ENCODE data around the gene ZNF555. TPM values are rescaled to one million over a fixed set of nuclear protein-coding genes. Genes with fewer than 3 reads are reported as not detected.
A peak's percentile ranks its signal among the peaks of the same experiment; 100 is the strongest.

ZNF555 gene
- total RNA-seq, 1 donor from 2014 or later = 15.7 TPM

- H3K9ac ChIP-seq (ENCODE audit: low read depth in 1 of 3, low read length in 3 of 3) = no peak overlapping the region
- H3K9me3 ChIP-seq (ENCODE audit: control insufficient read depth in 3 of 3, low read length in 3 of 3) = no peaks in the 10 kb centered on the region
- H3K27me3 ChIP-seq (ENCODE audit: control insufficient read depth in 3 of 3, insufficient read depth in 3 of 3, low read length in 3 of 3) = no peaks in the 10 kb centered on the region
- H3K4me1 ChIP-seq (ENCODE audit: control insufficient read depth in 3 of 3, insufficient read depth in 3 of 3, low read length in 3 of 3) = peaks cover 0 to 8% (median 3%) of the 10 kb centered on the region in 3 donors
- H3K4me3 ChIP-seq (ENCODE audit: low read length in 3 of 3) = no peak overlapping the region
- peaks cover 22 to 43% (median 37%) of the 10 kb centered on the region in 3 donors for H3K36me3 ChIP-seq (ENCODE audit: control insufficient read depth in 3 of 3, insufficient read depth in 3 of 3, low read length in 3 of 3)
- no peak overlapping the region for H3K27ac ChIP-seq (ENCODE audit: low read depth, low read length)
Observed at GRCh38 chr19:2807379-2808128, 33.7 kb upstream of the ZNF555 start.

DNA sequence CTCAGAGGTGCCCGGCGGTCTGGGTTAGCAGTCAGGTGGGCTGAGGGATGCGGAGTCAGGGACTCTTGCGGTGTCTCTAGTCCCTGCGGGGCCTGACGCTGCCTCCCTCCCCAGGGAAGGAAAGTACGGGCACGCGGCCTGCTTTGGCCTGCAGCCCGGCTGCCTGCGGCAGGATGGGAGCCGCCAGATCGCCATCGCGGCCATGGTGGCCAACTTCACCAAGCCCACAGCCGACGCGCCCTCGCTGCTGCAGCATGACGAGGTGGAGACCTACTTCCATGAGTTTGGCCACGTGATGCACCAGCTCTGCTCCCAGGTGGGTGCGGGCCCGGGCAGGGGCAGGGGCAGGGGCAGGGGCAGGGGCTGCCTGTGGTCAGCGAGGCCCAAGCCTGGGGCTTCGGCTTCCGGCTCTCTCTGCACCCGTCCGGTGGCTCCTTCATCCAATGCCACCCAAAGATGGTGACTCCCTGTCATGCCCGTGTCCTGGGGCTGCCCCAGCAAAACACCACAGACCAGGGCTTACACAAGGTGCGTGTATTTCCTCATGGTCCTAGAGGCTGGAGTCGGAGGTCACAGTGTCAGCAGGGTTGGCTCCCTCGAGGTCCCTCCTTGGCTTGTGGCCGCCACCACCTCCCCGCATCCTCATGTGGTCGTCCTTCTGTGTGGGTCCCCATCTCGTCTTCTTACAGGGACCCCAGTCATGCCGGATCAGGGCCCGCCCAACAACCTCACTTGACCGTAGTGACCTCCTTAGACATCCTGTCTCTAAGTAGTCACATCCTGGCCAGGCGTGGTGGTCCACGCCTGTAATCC, 32.9 kb upstream of the ZNF555 start:
- no peaks in the 10 kb centered on the region for H3K27me3 ChIP-seq (ENCODE audit: control insufficient read depth in 3 of 3, insufficient read depth in 3 of 3, low read length in 3 of 3)
- peaks cover 21 to 44% (median 37%) of the 10 kb centered on the region in 3 donors for H3K36me3 ChIP-seq (ENCODE audit: control insufficient read depth in 3 of 3, insufficient read depth in 3 of 3, low read length in 3 of 3)
- H3K4me3 ChIP-seq (ENCODE audit: low read length in 3 of 3) = no peak overlapping the region
- no peaks in the 10 kb centered on the region for H3K9me3 ChIP-seq (ENCODE audit: control insufficient read depth in 3 of 3, low read length in 3 of 3)
- H3K27ac ChIP-seq (ENCODE audit: low read depth, low read length) = no peak overlapping the region
- H3K9ac ChIP-seq (ENCODE audit: low read depth in 1 of 3, low read length in 3 of 3) = no peak overlapping the region
- H3K4me1 ChIP-seq (ENCODE audit: control insufficient read depth in 3 of 3, insufficient read depth in 3 of 3, low read length in 3 of 3) = peaks cover 0 to 9% (median 3%) of the 10 kb centered on the region in 3 donors

GRCh38 chr19:2809387-2810140, 31.7 kb upstream of the ZNF555 start:
- peaks cover 21 to 44% (median 37%) of the 10 kb centered on the region in 3 donors for H3K36me3 ChIP-seq (ENCODE audit: control insufficient read depth in 3 of 3, insufficient read depth in 3 of 3, low read length in 3 of 3)
- H3K9ac ChIP-seq (ENCODE audit: low read depth in 1 of 3, low read length in 3 of 3) = no peak overlapping the region
- H3K27ac ChIP-seq (ENCODE audit: low read depth, low read length) = no peak overlapping the region
- peaks cover 0 to 9% (median 3%) of the 10 kb centered on the region in 3 donors for H3K4me1 ChIP-seq (ENCODE audit: control insufficient read depth in 3 of 3, insufficient read depth in 3 of 3, low read length in 3 of 3)
- no peaks in the 10 kb centered on the region for H3K27me3 ChIP-seq (ENCODE audit: control insufficient read depth in 3 of 3, insufficient read depth in 3 of 3, low read length in 3 of 3)
- H3K4me3 ChIP-seq (ENCODE audit: low read length in 3 of 3) = no peak overlapping the region
- H3K9me3 ChIP-seq (ENCODE audit: control insufficient read depth in 3 of 3, low read length in 3 of 3) = no peaks in the 10 kb centered on the region

- Histone ChIP-seq H3K27ac (ENCODE audit: low read depth, low read length) (no peak overlapping the region), H3K9me3 (ENCODE audit: control insufficient read depth in 3 of 3, low read length in 3 of 3) (no peaks in the 10 kb centered on the region), H3K4me1 (ENCODE audit: control insufficient read depth in 3 of 3, insufficient read depth in 3 of 3, low read length in 3 of 3) (peaks cover 0 to 9% (median 3%) of the 10 kb centered on the region in 3 donors), H3K36me3 (ENCODE audit: control insufficient read depth in 3 of 3, insufficient read depth in 3 of 3, low read length in 3 of 3) (peaks cover 21 to 39% (median 31%) of the 10 kb centered on the region in 3 donors), H3K4me3 (ENCODE audit: low read length in 3 of 3) (no peak overlapping the region), H3K9ac (ENCODE audit: low read depth in 1 of 3, low read length in 3 of 3) (no peak overlapping the region), H3K27me3 (ENCODE audit: control insufficient read depth in 3 of 3, insufficient read depth in 3 of 3, low read length in 3 of 3) (no peaks in the 10 kb centered on the region)
Observed at GRCh38 chr19:2810141-2811091, 30.9 kb upstream of the ZNF555 start.

GRCh38 chr19:2811221-2811722, 30.0 kb upstream of the ZNF555 start:
- Histone ChIP-seq H3K4me1 (ENCODE audit: control insufficient read depth in 3 of 3, insufficient read depth in 3 of 3, low read length in 3 of 3) (peaks cover 0 to 9% (median 3%) of the 10 kb centered on the region in 3 donors), H3K9ac (ENCODE audit: low read depth in 1 of 3, low read length in 3 of 3) (no peak overlapping the region), H3K27me3 (ENCODE audit: control insufficient read depth in 3 of 3, insufficient read depth in 3 of 3, low read length in 3 of 3) (no peaks in the 10 kb centered on the region), H3K36me3 (ENCODE audit: control insufficient read depth in 3 of 3, insufficient read depth in 3 of 3, low read length in 3 of 3) (peaks cover 21 to 34% (median 28%) of the 10 kb centered on the region in 3 donors), H3K27ac (ENCODE audit: low read depth, low read length) (no peak overlapping the region), H3K4me3 (ENCODE audit: low read length in 3 of 3) (no peak overlapping the region), H3K9me3 (ENCODE audit: control insufficient read depth in 3 of 3, low read length in 3 of 3) (no peaks in the 10 kb centered on the region)

- Histone ChIP-seq H3K9ac (ENCODE audit: low read depth in 1 of 3, low read length in 3 of 3) (peak overlapping the region in 1 of 3 donors; percentile 40), H3K4me3 (ENCODE audit: low read length in 3 of 3) (no peak overlapping the region), H3K9me3 (ENCODE audit: control insufficient read depth in 3 of 3, low read length in 3 of 3) (no peaks in the 10 kb centered on the region), H3K27me3 (ENCODE audit: control insufficient read depth in 3 of 3, insufficient read depth in 3 of 3, low read length in 3 of 3) (no peaks in the 10 kb centered on the region), H3K4me1 (ENCODE audit: control insufficient read depth in 3 of 3, insufficient read depth in 3 of 3, low read length in 3 of 3) (peaks cover 0 to 9% (median 3%) of the 10 kb centered on the region in 3 donors), H3K27ac (ENCODE audit: low read depth, low read length) (no peak overlapping the region), H3K36me3 (ENCODE audit: control insufficient read depth in 3 of 3, insufficient read depth in 3 of 3, low read length in 3 of 3) (peaks cover 21 to 32% (median 24%) of the 10 kb centered on the region in 3 donors)
Observed at GRCh38 chr19:2811735-2812413, 29.4 kb upstream of the ZNF555 start.

DNA sequence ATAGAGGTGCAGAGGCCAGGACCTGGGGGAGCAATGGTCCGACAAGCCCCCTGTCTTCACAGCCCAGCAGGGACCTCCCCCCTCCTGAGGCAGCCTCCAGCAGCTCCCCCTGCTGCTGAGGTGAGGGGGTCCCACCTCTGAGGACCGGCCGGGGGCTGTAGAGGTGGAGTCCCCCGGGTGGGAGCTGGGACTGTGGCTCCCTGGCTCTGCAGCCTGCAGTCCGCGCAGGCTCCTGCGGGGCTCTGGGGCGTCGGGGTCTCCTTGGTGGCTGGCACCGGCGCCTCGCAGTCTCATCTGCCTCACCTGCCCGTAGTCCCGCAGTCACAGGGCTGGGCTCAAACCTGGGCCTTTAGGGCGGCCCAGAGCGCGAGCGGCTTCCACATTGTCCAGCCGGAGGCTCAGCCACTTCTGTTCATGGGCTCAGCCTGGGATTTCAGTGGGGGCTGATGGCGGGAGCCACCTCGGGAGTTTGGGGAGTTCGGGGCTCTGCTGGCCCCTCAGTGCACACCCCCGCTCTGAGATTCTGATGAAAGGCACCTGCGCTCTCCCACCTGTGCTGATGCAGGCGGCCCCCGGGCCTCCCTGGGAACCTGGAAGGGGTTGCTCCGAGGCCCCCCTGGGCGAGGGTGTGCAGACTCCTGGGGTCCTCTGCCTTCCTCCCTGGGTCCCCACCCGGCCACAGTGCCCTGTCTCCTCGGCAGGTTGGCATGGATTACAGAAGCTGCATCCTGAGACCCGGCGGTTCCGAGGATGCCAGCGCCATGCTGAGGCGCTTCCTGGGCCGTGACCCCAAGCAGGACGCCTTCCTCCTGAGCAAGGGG, 28.7 kb upstream of the ZNF555 start:
- no peak overlapping the region for H3K4me3 ChIP-seq (ENCODE audit: low read length in 3 of 3)
- H3K27me3 ChIP-seq (ENCODE audit: control insufficient read depth in 3 of 3, insufficient read depth in 3 of 3, low read length in 3 of 3) = no peaks in the 10 kb centered on the region
- H3K4me1 ChIP-seq (ENCODE audit: control insufficient read depth in 3 of 3, insufficient read depth in 3 of 3, low read length in 3 of 3) = peaks cover 0 to 9% (median 3%) of the 10 kb centered on the region in 3 donors
- H3K36me3 ChIP-seq (ENCODE audit: control insufficient read depth in 3 of 3, insufficient read depth in 3 of 3, low read length in 3 of 3) = peaks cover 18 to 27% (median 21%) of the 10 kb centered on the region in 3 donors
- H3K9ac ChIP-seq (ENCODE audit: low read depth in 1 of 3, low read length in 3 of 3) = peak overlapping the region in 1 of 3 donors; percentile 40
- no peak overlapping the region for H3K27ac ChIP-seq (ENCODE audit: low read depth, low read length)
- no peaks in the 10 kb centered on the region for H3K9me3 ChIP-seq (ENCODE audit: control insufficient read depth in 3 of 3, low read length in 3 of 3)
